Neural cell (in vitro differentiated cells): ENCODE measurements around the gene ITGBL1. TPM values are rescaled to one million over a fixed set of nuclear protein-coding genes. Genes with fewer than 3 reads are reported as not detected.

ENCODE experiments used
- H2AFZ ChIP-seq: fragments of 200-600, 300-800 bp; sonication (generic), shearing (Covaris generic); 2 replicates; pipeline ENCODE4 v1.6.0; 2014; ENCODE audit warnings: low read depth, mild to moderate bottlenecking, antibody characterized with exemption, low read length, moderate library complexity
- H3F3A ChIP-seq: fragments of 200-600 bp; shearing (Covaris generic); 2 replicates; pipeline ENCODE4 v1.6.1; 2016; ENCODE audit warnings: mild to moderate bottlenecking, moderate library complexity, mixed read lengths, antibody characterized with exemption, low read length; ENCODE audit not compliant: insufficient read depth, poor library complexity, severe bottlenecking
- H3K27ac ChIP-seq: fragments of 200-600, 300-800 bp; sonication (generic), shearing (Covaris generic); 2 replicates; pipeline ENCODE4 v1.5.1; 2014; ENCODE audit warnings: mild to moderate bottlenecking, low read length, moderate library complexity
- H3K27me3 ChIP-seq: fragments of 300-800, 200-600 bp; sonication (generic), shearing (Covaris generic); 2 replicates; pipeline ENCODE4 v1.6.0; 2014; ENCODE audit warnings: mild to moderate bottlenecking, low read depth, low read length, moderate library complexity; ENCODE audit not compliant: insufficient read depth
- H3K36me3 ChIP-seq: fragments of 300-800, 200-600 bp; sonication (generic), shearing (Covaris generic); 2 replicates; pipeline ENCODE4 v1.5.1; 2014; ENCODE audit warnings: mild to moderate bottlenecking, antibody characterized with exemption, low read length, moderate library complexity; ENCODE audit not compliant: insufficient read depth
- H3K4me2 ChIP-seq: fragments of 300-800, 200-600 bp; sonication (generic), shearing (Covaris generic); 2 replicates; pipeline ENCODE4 v1.6.0; 2014; ENCODE audit warnings: mild to moderate bottlenecking, low read length
- H3K4me3 ChIP-seq: fragments of 300-800, 200-600 bp; sonication (generic), shearing (Covaris generic); 2 replicates; pipeline ENCODE4 v1.5.1; 2014; ENCODE audit warnings: mild to moderate bottlenecking, low read length, moderate library complexity
- H3K79me2 ChIP-seq: fragments of 200-600 bp; shearing (Covaris generic); replicated peaks from 2 replicates; pipeline ENCODE4 v1.6.0; 2014; ENCODE audit warnings: mild to moderate bottlenecking, low read length, moderate library complexity; ENCODE audit not compliant: insufficient read depth
- H3K9ac ChIP-seq: fragments of 300-800, 200-600 bp; sonication (generic), shearing (Covaris generic); 2 replicates; pipeline ENCODE4 v1.6.1; 2016; ENCODE audit warnings: mild to moderate bottlenecking, low read length, mixed read lengths
- H3K9me2 ChIP-seq: fragments of 200-600 bp; shearing (Covaris generic); 2 replicates; pipeline ENCODE4 v1.6.1; 2016; ENCODE audit warnings: mild to moderate bottlenecking, low read length, mixed read lengths; ENCODE audit not compliant: insufficient read depth
- H3K9me3 ChIP-seq: fragments of 200-600, 300-800 bp; sonication (generic), shearing (Covaris generic); 2 replicates; pipeline ENCODE4 v1.6.1; 2016; ENCODE audit warnings: mild to moderate bottlenecking, mixed run types, low read length, moderate library complexity, mixed read lengths
- H4K20me1 ChIP-seq: fragments of 200-600 bp; shearing (Covaris generic); 2 replicates; pipeline ENCODE4 v1.6.1; 2016; ENCODE audit warnings: mild to moderate bottlenecking, mixed run types; ENCODE audit not compliant: insufficient read depth
- CTCF ChIP-seq: fragments of 450-650 bp; IDR thresholded peaks from 2 replicates; pipeline ENCODE4 v1.5.1; 2014; ENCODE audit warnings: antibody characterized with exemption, mild to moderate bottlenecking, moderate library complexity; ENCODE audit not compliant: poor library complexity, severe bottlenecking
- EP300 ChIP-seq: fragments of 450-650 bp; conservative IDR thresholded peaks from 2 replicates; pipeline ENCODE4 v1.6.1; 2014; ENCODE audit warnings: antibody characterized with exemption, mild to moderate bottlenecking, moderate library complexity; ENCODE audit not compliant: poor library complexity, severe bottlenecking
- EZH2 ChIP-seq: fragments of 200-600, 300-800 bp; shearing (Covaris generic), sonication (generic); IDR thresholded peaks from 2 replicates; pipeline ENCODE4 v1.6.1; 2014; ENCODE audit warnings: antibody characterized with exemption, low read length, borderline replicate concordance, mild to moderate bottlenecking; ENCODE audit not compliant: insufficient read depth, poor library complexity, severe bottlenecking
- MXI1 ChIP-seq: fragments of 450-650 bp; conservative IDR thresholded peaks from 2 replicates; pipeline ENCODE4 v1.6.1; 2014; ENCODE audit warnings: antibody characterized with exemption, mild to moderate bottlenecking; ENCODE audit not compliant: poor library complexity, severe bottlenecking
- POLR2AphosphoS5 ChIP-seq: IDR thresholded peaks from 2 replicates; pipeline ENCODE4 v1.6.1; 2012
- RAD21 ChIP-seq: fragments of 450-650 bp; conservative IDR thresholded peaks from 2 replicates; pipeline ENCODE4 v1.6.1; 2014; ENCODE audit warnings: antibody characterized with exemption, mild to moderate bottlenecking, moderate library complexity
- SMC3 ChIP-seq: fragments of 450-650 bp; conservative IDR thresholded peaks from 2 replicates; pipeline ENCODE4 v1.6.1; 2014; ENCODE audit warnings: antibody characterized with exemption, mild to moderate bottlenecking, moderate library complexity; ENCODE audit not compliant: poor library complexity
- TAF1 ChIP-seq: IDR thresholded peaks from 2 replicates; pipeline ENCODE4 v1.6.1; 2012; ENCODE audit warnings: low read depth
- polyA plus RNA-seq: library from polyadenylated mRNA; depleted of rRNA; stranded (reverse); fragments of >200 nt; gene quantifications from 2 replicates; pipeline ENCODE4 v1.2.3, GENCODE V29; 2014
- TF ChIP-seq, protein P1 (sequence below): IDR thresholded peaks from 2 replicates; pipeline ENCODE4 v1.6.1; 2012; ENCODE audit warnings: borderline replicate concordance

ITGBL1 gene
- polyA plus RNA-seq, 1 donor from 2014 or later, result 0.46 TPM

GRCh38 chr13:101746513-101746912, 294.0 kb downstream of the ITGBL1 start:
- TF ChIP-seq MXI1 (no peak), EP300 (no peak), SMC3 (no peak), EZH2 (no peak), POLR2AphosphoS5 (no peak), TAF1 (no peak), RAD21 (no peak), CTCF (no peak)
- TF ChIP-seq, protein P1, sequence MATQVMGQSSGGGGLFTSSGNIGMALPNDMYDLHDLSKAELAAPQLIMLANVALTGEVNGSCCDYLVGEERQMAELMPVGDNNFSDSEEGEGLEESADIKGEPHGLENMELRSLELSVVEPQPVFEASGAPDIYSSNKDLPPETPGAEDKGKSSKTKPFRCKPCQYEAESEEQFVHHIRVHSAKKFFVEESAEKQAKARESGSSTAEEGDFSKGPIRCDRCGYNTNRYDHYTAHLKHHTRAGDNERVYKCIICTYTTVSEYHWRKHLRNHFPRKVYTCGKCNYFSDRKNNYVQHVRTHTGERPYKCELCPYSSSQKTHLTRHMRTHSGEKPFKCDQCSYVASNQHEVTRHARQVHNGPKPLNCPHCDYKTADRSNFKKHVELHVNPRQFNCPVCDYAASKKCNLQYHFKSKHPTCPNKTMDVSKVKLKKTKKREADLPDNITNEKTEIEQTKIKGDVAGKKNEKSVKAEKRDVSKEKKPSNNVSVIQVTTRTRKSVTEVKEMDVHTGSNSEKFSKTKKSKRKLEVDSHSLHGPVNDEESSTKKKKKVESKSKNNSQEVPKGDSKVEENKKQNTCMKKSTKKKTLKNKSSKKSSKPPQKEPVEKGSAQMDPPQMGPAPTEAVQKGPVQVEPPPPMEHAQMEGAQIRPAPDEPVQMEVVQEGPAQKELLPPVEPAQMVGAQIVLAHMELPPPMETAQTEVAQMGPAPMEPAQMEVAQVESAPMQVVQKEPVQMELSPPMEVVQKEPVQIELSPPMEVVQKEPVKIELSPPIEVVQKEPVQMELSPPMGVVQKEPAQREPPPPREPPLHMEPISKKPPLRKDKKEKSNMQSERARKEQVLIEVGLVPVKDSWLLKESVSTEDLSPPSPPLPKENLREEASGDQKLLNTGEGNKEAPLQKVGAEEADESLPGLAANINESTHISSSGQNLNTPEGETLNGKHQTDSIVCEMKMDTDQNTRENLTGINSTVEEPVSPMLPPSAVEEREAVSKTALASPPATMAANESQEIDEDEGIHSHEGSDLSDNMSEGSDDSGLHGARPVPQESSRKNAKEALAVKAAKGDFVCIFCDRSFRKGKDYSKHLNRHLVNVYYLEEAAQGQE, result no peak
- Histone ChIP-seq H3K4me2 (no peak overlapping the region), H3K9me3 (no peaks in the 10 kb centered on the region), H3K9me2 (no peaks in the 10 kb centered on the region), H4K20me1 (no peaks in the 10 kb centered on the region), H3K36me3 (no peaks in the 10 kb centered on the region), H2AFZ (no peak overlapping the region), H3K79me2 (no peaks in the 10 kb centered on the region), H3K4me3 (no peak overlapping the region), H3K27ac (no peak overlapping the region), H3K9ac (no peak overlapping the region), H3F3A (no peaks in the 10 kb centered on the region), H3K27me3 (no peaks in the 10 kb centered on the region)

GRCh38 chr13:101747039-101747438, 294.6 kb downstream of the ITGBL1 start:
- H4K20me1 ChIP-seq, result no peaks in the 10 kb centered on the region
- H3K9me2 ChIP-seq, result no peaks in the 10 kb centered on the region
- no peak overlapping the region for H3K9ac ChIP-seq
- no peaks in the 10 kb centered on the region for H3F3A ChIP-seq
- no peak overlapping the region for H3K27ac ChIP-seq
- H2AFZ ChIP-seq, result no peak overlapping the region
- TF ChIP-seq RAD21, result no peak
- no peak for TF ChIP-seq EP300
- TF ChIP-seq SMC3, result no peak
- no peak for TF ChIP-seq TAF1
- TF ChIP-seq MXI1, result no peak
- TF ChIP-seq, protein P1, result no peak
- H3K4me2 ChIP-seq, result no peak overlapping the region
- no peaks in the 10 kb centered on the region for H3K9me3 ChIP-seq
- no peaks in the 10 kb centered on the region for H3K79me2 ChIP-seq
- no peaks in the 10 kb centered on the region for H3K36me3 ChIP-seq
- no peaks in the 10 kb centered on the region for H3K27me3 ChIP-seq
- H3K4me3 ChIP-seq, result no peak overlapping the region
